UCSD-AML1 (cell line): Measurements from ENCODE around the gene C1RL.

Experiments used
- DNase-seq: peaks from one replicate; lab custom pipeline; 2025; ENCODE audit not compliant: unreplicated experiment; lab: John Stamatoyannopoulos, UW

C1RL gene, protein sequence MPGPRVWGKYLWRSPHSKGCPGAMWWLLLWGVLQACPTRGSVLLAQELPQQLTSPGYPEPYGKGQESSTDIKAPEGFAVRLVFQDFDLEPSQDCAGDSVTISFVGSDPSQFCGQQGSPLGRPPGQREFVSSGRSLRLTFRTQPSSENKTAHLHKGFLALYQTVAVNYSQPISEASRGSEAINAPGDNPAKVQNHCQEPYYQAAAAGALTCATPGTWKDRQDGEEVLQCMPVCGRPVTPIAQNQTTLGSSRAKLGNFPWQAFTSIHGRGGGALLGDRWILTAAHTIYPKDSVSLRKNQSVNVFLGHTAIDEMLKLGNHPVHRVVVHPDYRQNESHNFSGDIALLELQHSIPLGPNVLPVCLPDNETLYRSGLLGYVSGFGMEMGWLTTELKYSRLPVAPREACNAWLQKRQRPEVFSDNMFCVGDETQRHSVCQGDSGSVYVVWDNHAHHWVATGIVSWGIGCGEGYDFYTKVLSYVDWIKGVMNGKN

DNA sequence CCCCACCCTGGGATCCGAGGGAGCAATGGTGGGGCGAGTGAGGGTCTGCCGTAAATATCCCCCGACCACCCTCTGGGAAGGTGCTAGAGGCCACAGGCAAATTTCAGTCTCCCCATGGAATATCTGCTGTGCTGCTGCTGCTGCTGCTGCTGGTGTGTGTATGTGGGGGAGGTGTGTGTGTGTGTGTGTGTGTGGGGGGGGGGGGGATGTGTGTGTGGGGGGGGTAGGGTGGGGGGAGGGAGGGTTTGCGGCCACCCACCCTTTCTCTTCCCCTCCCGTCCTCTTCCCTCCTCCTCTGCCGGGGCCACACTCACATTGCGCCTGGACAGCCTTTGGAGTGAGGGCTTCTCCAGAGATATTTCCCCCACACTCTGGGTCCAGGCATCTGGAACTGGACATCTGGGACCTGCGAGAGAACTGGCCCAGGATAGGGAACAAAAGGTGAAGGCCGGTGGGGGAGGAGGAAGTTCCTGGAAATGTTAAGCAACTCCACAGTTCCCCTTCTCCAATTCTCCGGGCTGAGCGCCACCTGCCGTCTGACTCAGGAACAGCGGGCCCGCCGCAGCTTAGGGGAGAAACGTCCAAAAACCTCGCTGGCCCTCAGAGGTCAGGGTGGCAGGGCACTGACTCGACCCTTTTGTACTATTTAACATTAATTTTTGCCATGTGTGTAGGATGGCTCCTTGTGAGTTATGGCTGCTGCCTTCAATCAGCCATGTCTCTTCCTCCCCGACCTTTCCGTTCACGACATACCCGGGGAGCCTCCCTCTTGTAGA is at the start of gene C1RL:
Gene C1RL, minus strand, starts transcription at position 419 of the 776 bp plus-strand sequence. Its CDS starts 34 bp downstream, at position 385.
- DNase-seq: peak; percentile 87

DNA sequence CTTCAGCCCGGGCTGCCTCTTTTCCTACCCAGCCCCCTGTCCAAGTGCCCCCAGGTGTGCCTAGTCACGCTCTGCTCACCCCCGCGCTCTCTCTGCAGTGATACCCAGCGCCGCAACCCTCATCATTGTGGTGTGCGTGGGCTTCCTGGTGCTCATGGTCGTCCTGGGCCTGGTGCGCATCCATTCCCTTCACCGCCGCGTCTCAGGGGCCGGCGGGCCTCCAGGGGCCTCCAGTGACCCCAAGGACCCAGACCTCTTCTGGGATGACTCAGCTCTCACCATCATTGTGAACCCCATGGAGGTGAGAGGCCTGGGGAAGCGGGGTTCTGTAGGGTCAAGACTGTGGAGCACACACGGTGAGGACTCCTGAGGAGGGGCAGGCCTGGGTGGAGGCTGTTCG is 48.4 kb upstream of the C1RL start:
- no peak for DNase-seq

DNA sequence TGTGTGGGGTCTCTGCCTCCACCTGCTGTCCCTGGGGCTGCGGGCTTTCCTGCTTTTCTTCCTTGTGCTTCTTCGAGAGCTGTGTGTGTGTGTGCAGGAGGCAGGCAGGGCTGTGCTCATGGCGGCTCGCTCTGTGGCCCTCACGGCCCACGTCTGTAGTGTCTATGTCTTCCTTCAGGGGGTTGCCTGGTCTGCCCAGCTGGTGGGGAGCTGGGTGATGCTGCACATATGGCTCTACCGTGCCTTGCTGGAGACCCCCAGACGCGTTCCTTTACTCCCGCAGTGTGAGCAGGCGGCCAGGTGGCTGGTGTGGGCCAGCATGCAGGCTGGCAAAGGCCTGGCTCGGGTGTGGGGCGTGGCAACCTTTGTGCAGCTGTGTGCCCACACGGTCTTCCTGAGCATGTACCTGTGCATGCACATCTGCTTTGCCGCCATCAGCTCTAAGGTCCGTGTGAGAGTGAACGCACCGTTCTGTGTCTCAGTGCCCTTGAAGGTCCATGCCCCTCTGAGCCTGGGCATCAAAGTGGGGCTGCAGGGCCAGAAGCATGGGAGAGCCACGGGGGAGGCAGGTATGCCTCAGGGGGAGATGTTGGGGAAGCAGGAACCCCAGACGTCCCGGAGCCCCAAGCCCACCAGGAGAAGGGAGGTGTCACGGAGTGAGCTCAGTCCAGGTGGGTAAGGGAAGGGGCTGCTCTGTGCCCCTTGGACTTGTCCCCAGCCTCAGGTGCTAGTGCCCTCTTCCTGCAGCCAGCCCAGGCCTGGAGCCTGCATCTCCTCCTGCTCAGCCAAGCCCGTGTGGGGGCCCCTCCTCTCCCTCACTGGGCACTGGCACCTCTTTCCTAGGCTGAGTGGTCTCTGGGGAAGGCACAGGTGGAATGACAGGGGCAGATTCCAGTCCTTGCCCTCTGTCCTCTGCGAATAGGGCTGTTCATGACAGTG is 47.5 kb upstream of the C1RL start:
- no peak for DNase-seq

GRCh38 chr12:7155471-7156034 is 46.5 kb upstream of the C1RL start:
- no peak for DNase-seq

- no peak for DNase-seq
These were observed 46.0 kb upstream of the C1RL start for GRCh38 chr12:7154901-7155470.

DNA sequence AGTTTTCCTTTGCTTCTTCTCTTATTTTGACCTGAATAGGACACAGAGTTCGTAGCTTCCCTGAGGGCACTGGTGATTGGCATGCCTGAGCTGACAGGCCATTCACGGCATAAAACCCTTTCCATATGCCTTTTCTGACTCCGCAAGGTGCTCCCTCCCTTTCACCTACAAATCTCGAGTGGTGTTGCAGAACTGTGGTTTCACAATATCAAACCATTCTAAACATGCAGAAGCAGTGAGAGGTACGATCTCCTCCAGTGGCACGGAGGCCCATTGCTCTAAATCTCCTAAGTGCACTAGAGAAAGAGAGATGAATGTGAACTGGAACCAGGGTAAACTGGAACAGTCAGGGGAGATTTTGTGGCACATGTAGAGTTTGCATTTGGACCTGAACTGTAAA is 45.0 kb upstream of the C1RL start:
- no peak for DNase-seq

GRCh38 chr12:7152818-7153217 is 43.8 kb upstream of the C1RL start:
- no peak for DNase-seq

- DNase-seq: no peak
These were observed 42.5 kb upstream of the C1RL start for GRCh38 chr12:7151532-7151931.

DNA sequence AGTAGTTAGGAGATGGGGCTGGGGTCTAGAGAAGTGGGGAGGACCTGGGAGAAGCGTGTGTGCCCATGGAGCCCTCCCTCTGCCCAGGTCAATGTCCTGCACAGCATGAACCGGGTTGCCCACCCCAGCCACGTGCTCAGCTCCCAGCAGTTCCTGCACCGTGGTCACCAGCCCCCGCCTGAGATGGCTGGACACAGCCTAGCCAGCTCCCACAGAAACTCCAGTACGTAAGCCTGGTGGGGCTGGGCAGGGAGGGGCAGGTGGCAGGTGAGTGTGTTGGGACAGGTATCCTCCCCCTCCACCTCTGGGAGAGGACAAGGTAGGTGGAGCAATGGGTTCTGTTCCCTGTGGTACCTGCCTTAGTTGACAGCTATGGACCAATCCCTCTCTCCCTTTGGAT is 41.8 kb upstream of the C1RL start:
- DNase-seq: no peak

DNA sequence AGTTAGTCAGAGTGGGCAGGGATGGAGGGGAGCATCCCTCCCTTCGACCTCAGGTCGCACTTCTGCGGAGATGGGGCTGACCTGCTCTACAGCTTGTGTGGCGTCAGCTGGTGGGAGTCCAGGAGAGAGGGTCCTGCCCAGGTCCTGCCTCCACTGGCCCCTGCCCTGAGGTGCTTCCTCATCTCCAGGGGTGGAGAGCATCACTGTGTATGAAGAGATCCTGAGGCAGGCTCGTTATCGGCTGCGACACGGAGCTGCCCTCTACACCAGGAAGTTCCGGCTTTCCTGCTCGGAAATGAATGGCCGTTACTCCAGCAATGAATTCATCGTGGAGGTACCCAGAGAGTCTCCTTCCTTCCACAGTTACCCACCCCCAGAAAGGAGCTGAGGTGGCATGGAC is 41.3 kb upstream of the C1RL start:
- no peak for DNase-seq

GRCh38 chr12:7146906-7147305 is 37.9 kb upstream of the C1RL start:
- DNase-seq: no peak

DNA sequence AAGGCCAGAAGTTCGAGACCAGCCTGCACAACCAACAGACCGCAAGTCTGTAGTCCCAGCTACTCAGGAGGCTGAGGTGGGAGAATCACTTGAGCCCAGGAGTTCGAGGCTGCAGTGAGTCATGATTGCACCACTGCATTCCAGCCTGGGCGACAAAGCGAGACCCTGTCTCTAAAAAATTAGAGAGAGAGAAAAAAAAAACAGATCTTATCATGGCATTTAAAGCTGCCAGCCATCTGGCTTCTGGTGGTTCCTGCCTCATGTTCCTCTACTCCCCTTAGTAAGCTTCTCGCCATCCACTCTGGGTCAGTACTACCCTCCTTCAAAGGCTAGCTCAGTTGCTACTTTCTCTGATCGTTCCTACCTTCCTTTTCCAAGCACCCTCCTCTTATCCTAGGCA is 37.2 kb upstream of the C1RL start:
- no peak for DNase-seq

GRCh38 chr12:7145671-7146070 is 36.7 kb upstream of the C1RL start:
- DNase-seq: no peak

- no peak for DNase-seq
These were observed 35.6 kb upstream of the C1RL start for GRCh38 chr12:7144414-7145120.

DNA sequence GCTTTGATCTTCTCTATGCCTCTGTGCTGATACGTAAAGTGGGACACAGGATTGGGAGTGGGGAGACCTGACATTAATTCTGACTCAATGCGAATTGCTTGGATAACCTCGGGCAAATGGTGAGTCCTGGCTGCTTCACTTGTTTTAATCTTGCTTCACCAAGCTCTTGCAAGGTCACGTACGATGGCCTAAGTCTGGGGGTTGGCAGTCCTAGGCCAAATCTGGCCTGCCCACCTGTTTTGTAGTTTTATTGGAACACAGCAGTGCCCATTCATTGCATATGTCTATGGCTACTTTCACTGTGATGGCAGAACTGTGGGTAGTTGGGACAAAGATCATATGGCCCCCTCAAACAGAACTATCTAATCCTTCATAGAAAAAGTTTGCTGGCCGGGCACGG is 34.5 kb upstream of the C1RL start:
- DNase-seq: no peak

DNA sequence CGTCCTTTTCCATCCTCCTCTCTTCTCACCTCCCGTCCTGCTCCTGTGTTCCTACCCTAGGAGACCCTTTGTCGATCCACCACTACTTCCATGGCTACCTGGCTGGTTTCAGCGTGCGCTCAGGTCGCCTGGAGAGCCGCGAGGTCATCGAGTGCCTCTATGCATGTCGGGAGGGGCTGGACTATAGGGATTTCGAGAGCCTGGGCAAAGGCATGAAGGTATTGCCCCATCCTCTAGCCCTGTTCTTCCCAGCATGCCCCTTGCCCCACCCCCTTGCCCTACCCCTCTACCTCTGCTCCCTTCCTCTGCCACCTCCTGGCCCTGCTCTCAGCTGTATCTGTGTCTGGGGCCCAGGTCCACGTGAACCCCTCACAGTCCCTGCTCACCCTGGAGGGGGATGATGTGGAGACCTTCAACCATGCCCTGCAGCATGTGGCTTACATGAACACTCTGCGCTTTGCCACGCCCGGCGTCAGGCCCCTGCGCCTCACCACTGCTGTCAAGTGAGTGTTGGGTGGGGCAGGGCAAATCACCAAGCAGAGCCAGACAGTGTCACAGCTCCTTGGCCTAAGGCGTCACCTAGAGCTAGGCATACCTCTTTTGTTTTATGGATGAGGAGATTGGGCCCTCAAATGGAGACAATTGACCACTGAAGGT is 33.9 kb upstream of the C1RL start:
- no peak for DNase-seq

GRCh38 chr12:7142056-7142644 is 33.1 kb upstream of the C1RL start:
- DNase-seq: peak; percentile 58

DNA sequence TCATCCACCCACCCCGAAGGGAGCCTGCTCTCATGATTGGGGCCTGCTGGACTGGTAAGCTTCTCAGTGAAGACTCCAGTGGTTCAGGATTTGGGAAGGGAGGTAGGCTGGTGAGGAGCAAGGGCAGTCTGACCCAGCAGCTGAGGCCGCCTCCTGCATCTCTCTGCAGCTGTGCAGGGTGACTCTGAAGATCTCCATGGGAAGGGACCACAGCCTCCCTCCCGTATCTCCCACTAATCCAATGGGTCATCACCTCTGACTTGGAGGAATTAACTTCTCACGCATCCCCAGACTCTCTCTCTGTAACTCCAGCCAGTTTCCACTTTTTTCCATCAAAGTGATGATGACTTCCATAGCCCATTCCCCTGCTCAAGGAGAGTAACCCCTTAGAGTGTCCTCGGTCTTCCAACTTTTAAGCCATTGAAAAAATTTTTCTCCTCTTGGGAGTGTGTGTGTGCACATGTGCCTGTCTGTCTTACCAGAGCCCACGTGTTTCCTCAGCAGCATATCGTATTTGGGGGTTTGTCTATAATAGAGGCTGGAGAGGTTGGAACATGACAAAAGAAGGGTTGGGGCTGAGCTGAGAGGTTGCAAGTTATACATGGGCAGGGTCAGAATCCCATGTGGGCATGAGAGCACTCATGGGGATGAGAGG is 32.5 kb upstream of the C1RL start:
- DNase-seq: no peak
